NT2/D1 (cell line): ENCODE data around the gene KCNK16.
"Not testable (repeated sequence)": the region's sequence is repeated elsewhere in the genome, so short reads cannot be mapped to it uniquely, and the experiment has no call there.

Experiments
- DNase-seq: peaks from one replicate; pipeline ENCODE4 v3.0.0-alpha.2; 2011; ENCODE audit warnings: low read depth, low spot score
- H3K27me3 ChIP-seq: 2 replicates; pipeline ENCODE4 v1.6.0; 2011; ENCODE audit warnings: mild to moderate bottlenecking; ENCODE audit not compliant: insufficient read length, insufficient read depth
- H3K36me3 ChIP-seq: 2 replicates; pipeline ENCODE4 v1.6.1; 2011; ENCODE audit warnings: mild to moderate bottlenecking, low read length, mixed read lengths; ENCODE audit not compliant: insufficient read depth, insufficient read length
- H3K4me1 ChIP-seq: 2 replicates; pipeline ENCODE4 v1.5.1; 2011; ENCODE audit not compliant: insufficient read depth, insufficient read length
- H3K4me3 ChIP-seq: 2 replicates; pipeline ENCODE4 v1.5.1; 2011; ENCODE audit warnings: low read depth; ENCODE audit not compliant: insufficient read length
- H3K9ac ChIP-seq: 2 replicates; pipeline ENCODE4 v1.6.0; 2011; ENCODE audit warnings: low read depth; ENCODE audit not compliant: insufficient read length
- H3K9me3 ChIP-seq: 2 replicates; pipeline ENCODE4 v1.5.1; 2011; ENCODE audit warnings: mild to moderate bottlenecking, low read length; ENCODE audit not compliant: insufficient read depth
- SUZ12 ChIP-seq: IDR thresholded peaks from 2 replicates; pipeline ENCODE4 v1.6.1; 2011; ENCODE audit not compliant: insufficient read length, insufficient read depth; ENCODE audit errors: extremely low read depth
- YY1 ChIP-seq: IDR thresholded peaks from 2 replicates; pipeline ENCODE4 v1.6.1; 2011; ENCODE audit not compliant: insufficient read length, insufficient read depth
- ZNF274 ChIP-seq: IDR thresholded peaks from 2 replicates; pipeline ENCODE4 v1.6.1; 2011; ENCODE audit warnings: mild to moderate bottlenecking, low read depth, low read length

KCNK16 gene

DNA sequence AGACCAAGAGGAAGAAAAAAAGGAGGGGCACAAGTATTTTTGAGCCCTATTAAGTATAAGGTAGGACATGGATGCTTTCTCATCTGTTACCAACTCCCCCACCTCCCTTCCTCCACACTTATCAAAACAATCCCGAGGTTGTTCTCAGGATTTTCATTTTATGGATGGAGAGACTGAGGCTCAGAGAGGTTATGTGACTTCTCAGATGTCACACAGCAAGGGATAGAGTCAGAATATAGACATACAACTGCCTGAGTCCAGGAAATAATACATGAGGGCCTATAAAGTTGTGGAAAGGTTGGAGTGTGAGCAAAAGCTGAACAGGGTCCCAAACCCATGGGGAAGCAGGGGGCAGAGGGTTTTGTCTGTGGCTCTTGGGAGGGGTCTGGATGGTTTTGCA lies 27.6 kb downstream of the KCNK16 start:
- TF ChIP-seq YY1, result no peak
- no peak for DNase-seq
- no peaks in the 10 kb centered on the region for H3K36me3 ChIP-seq

DNA sequence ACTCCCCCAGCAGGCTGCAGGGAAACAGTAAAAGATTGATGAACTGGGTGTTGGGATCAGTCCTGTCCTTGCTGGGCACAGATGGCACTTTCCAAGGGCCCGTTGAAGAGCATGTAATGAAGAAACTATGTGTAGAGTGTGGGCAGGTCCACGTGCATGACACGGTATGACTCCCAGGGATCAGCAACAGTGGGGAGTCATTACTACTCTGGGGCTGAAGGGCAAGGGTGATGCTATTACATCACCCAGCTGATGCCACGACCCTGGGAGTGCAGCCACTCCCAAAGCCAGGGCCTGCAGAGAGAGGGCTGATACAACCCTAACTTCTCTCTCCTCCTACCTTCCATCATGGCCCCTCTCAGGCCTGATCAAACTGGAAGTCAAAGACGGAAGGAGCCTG lies 28.4 kb downstream of the KCNK16 start:
- H3K27me3 ChIP-seq, result no peaks in the 10 kb centered on the region
- H3K36me3 ChIP-seq, result no peaks in the 10 kb centered on the region
- no peak overlapping the region for H3K4me3 ChIP-seq
- no peaks in the 10 kb centered on the region for H3K9me3 ChIP-seq
- peaks cover 17% of the 10 kb centered on the region for H3K4me1 ChIP-seq
- TF ChIP-seq YY1, result no peak
- no peak for TF ChIP-seq SUZ12
- no peak for TF ChIP-seq ZNF274
- no peak for DNase-seq
- H3K9ac ChIP-seq, result no peak overlapping the region

More for the DNA sequence above, 27.6 kb downstream of the KCNK16 start:
- H3K4me3 ChIP-seq, result no peak overlapping the region
- H3K27me3 ChIP-seq, result no peaks in the 10 kb centered on the region
- no peaks in the 10 kb centered on the region for H3K9me3 ChIP-seq
- H3K9ac ChIP-seq, result no peak overlapping the region
- H3K4me1 ChIP-seq, result peaks cover 17% of the 10 kb centered on the region

DNA sequence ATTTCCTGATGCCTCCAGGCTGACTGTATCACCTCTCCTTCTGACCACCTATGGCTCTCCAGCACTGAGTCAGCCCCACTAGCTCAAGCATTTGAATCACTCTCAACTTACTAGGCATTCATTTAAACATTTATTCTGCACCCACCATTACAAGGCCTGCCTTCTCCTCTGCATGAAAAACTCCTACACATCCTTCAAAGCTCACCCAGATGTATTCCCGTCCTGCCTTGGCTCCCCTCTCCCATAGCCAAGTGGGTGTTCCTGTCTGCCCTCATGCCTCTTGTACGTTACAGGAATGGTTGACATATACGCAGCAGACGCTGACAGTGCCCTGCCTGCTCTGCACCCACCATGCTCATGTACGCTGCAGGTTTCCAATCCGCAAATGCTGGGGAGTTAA lies 29.9 kb downstream of the KCNK16 start:
- no peak for DNase-seq
- Histone ChIP-seq H3K36me3 (no peaks in the 10 kb centered on the region), H3K9ac (no peak overlapping the region), H3K9me3 (no peaks in the 10 kb centered on the region), H3K4me3 (no peak overlapping the region), H3K4me1 (peaks cover 17% of the 10 kb centered on the region), H3K27me3 (no peaks in the 10 kb centered on the region)
- no peak for TF ChIP-seq ZNF274
- no peak for TF ChIP-seq SUZ12

DNA sequence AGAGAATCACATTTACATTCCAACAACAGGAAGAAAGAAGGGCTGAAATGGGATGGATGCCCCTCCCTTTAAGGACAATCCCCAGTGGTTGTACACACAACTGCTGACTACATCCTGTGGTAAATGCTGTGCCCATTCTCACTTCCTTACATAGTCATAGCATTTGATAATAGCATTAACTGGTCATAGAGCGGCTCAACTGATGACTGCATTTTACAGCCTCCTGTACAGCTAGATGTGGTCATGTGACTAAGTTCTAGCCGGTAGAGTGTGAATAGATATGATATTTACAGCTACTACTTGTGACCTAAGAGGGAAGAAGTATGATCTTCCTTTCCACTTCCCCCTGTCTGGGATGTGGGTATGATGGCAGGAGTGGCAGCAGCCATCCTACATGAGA lies 33.0 kb downstream of the KCNK16 start:
- Histone ChIP-seq H3K27me3 (no peaks in the 10 kb centered on the region), H3K36me3 (no peaks in the 10 kb centered on the region), H3K9ac (no peak overlapping the region), H3K9me3 (no peaks in the 10 kb centered on the region), H3K4me3 (no peak overlapping the region), H3K4me1 (peaks cover 8% of the 10 kb centered on the region)
- no peak for TF ChIP-seq ZNF274
- DNase-seq, result no peak

DNA sequence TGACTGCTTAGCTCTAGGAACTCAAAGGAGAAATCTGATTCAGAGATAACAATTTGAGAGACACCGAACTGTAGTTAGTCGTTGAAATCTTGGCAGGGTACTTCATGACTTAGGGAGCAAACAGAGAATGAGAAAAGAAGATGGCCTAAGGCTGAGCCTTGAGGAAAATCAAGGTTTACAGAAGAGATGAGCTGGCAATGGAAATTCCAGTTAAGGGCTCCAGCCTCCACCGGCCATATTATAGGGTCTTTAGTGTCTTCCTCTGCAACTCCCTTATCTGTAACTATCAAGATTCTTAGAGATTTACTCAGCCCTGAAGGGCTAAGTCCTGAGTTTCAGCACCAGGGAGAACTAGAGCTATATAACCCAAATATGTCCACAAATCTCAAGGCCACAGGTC lies 34.9 kb downstream of the KCNK16 start:
- peaks cover 8% of the 10 kb centered on the region for H3K4me1 ChIP-seq
- DNase-seq, result no peak
- no peak for TF ChIP-seq YY1
- no peak for TF ChIP-seq ZNF274
- TF ChIP-seq SUZ12, result no peak
- H3K9ac ChIP-seq, result no peak overlapping the region
- no peak overlapping the region for H3K4me3 ChIP-seq
- H3K9me3 ChIP-seq, result no peaks in the 10 kb centered on the region
- no peaks in the 10 kb centered on the region for H3K27me3 ChIP-seq
- no peaks in the 10 kb centered on the region for H3K36me3 ChIP-seq

DNA sequence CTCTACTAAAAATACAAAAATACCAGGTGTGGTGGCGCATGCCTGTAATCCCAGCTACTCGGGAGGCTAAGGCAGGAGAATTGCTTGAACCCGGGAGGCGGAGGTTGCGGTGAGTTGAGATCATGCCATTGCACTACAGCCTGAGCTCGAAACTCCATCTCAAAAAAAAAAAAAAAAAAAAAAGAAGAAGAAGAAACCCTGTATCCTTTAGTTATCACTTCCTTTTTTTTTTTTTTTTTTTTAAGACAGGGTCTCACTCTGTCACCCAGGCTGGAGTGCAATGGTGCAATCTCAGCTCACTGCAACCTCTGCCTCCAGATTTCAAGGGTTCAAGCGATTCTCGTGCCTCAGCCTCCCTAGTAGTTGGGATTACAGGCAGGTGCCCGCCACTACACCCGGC lies 35.9 kb downstream of the KCNK16 start:
- H3K4me1 ChIP-seq, H3K36me3 ChIP-seq, H3K27me3 ChIP-seq, DNase-seq, H3K9ac ChIP-seq, H3K4me3 ChIP-seq, H3K9me3 ChIP-seq: not testable (repeated sequence)

DNA sequence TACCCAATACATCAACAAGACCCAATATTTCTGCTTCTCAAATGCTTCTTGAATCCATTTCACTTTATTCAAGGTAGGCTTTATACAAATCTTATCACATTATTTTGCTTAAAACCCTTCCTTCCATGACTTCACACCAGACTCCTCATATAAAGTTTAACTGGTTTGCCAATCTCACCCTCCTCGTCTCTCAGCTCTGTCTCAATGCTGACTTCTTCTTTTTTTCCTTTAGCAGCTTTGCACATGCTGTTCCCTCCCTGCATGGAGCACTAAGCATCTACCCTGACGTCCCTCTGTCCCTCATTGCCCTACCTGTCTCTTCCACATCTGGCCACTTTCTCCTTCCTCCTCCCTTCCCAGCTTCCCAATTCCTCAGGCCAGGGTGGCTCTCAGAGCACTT lies 39.7 kb downstream of the KCNK16 start:
- Histone ChIP-seq H3K4me3 (no peak overlapping the region), H3K4me1 (no peaks in the 10 kb centered on the region), H3K9ac (no peak overlapping the region), H3K9me3 (no peaks in the 10 kb centered on the region), H3K36me3 (no peaks in the 10 kb centered on the region), H3K27me3 (no peaks in the 10 kb centered on the region)
- no peak for DNase-seq
- TF ChIP-seq SUZ12, result no peak
- TF ChIP-seq YY1, result no peak
- no peak for TF ChIP-seq ZNF274

DNA sequence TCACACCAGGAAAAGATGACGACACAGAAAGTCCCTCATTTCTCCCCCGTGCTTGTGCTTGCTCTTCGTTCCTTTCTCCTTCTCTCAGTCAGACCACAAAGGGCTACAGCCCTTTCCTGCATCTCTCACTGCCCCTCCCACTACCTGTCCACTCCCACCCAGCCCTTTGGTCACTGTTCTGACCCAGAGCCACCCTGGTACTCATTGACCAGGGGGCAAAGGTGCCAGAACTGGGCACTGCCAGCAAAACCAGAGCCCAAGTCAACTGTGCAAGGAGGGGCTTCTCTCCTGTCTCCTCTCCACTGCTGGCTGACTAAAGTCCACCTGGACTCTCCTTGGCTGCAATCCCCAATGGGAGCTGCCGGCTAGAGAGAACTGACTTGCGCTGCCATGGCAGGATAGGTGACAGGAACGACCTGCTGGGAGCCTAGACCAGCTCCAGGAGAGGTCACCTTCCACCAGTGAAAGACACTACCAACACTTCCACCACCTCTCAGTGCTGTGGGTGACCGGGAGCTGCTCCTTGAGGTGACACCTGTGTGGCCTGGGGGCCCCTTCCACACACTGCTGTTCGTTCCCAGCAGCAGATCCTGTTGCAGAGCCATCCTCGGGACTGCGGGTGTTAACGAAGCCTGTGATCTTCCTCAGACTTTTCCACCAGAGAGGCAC lies 41.1 kb downstream of the KCNK16 start:
- no peak for DNase-seq
- Histone ChIP-seq H3K27me3 (no peaks in the 10 kb centered on the region), H3K9ac (no peak overlapping the region), H3K4me1 (no peaks in the 10 kb centered on the region), H3K36me3 (no peaks in the 10 kb centered on the region), H3K4me3 (no peak overlapping the region), H3K9me3 (no peaks in the 10 kb centered on the region)
- TF ChIP-seq YY1 (no peak), ZNF274 (no peak), SUZ12 (no peak)
